GM10248 (cell line): ENCODE results near the gene TRAPPC5.

Source experiments
- CTCF ChIA-PET: fragments of 300-600 bp; sonication (Branson Sonifier 250); formaldehyde crosslinking; extraction: SDS; loops from one replicate; lab custom pipeline; 2021; ENCODE audit warnings: antibody characterized with exemption; lab: Yijun Ruan, JAX
- POLR2A ChIA-PET: fragments of 350-650 bp; sonication (Branson Sonifier 250); formaldehyde crosslinking; extraction: SDS; loops from one replicate; lab custom pipeline; 2020; ENCODE audit warnings: antibody characterized with exemption; lab: Yijun Ruan, JAX
- DNase-seq: peaks from one replicate; pipeline ENCODE4 v3.0.0; 2012; ENCODE audit errors: extremely low spot score
- TF ChIP-seq, protein P1 (sequence below): IDR thresholded peaks from 2 replicates; pipeline ENCODE4 v1.5.1; 2012; ENCODE audit warnings: mild to moderate bottlenecking, low read depth; ENCODE audit errors: extremely low read depth, missing control alignments, control extremely low read depth

TRAPPC5 gene

DNA sequence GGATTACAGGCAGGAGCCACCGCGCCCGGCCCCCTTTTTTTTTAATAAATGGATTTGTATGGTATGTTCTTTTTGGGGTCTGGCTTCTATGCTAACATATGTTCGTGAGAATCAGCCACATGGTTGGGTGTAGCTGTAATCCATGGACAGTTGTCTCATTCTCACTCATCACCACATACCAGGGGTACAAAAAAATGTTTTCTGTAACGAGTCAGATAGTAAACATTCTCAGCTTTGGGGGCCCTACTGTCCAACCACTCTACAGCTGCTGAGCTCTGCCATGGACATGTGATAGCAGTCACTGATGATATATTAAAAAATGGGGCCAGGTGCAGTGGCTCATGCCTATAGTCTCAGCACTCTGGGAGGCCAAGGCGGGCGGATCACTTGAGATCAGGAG lies 16.9 kb upstream of the TRAPPC5 start:
- no peak for DNase-seq
- ChIA-PET CTCF (interaction anchor here (0.8 to 5.0 kb wide), 7 partner anchors 11 to 136 kb away, joined by 3 to 24 read pairs (median 4); partner anchors contain the start of gene TRAPPC5), POLR2A (no interaction called here)
- TF ChIP-seq, protein P1, sequence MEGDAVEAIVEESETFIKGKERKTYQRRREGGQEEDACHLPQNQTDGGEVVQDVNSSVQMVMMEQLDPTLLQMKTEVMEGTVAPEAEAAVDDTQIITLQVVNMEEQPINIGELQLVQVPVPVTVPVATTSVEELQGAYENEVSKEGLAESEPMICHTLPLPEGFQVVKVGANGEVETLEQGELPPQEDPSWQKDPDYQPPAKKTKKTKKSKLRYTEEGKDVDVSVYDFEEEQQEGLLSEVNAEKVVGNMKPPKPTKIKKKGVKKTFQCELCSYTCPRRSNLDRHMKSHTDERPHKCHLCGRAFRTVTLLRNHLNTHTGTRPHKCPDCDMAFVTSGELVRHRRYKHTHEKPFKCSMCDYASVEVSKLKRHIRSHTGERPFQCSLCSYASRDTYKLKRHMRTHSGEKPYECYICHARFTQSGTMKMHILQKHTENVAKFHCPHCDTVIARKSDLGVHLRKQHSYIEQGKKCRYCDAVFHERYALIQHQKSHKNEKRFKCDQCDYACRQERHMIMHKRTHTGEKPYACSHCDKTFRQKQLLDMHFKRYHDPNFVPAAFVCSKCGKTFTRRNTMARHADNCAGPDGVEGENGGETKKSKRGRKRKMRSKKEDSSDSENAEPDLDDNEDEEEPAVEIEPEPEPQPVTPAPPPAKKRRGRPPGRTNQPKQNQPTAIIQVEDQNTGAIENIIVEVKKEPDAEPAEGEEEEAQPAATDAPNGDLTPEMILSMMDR, result no peak

- TF ChIP-seq, protein P1, result no peak
- POLR2A ChIA-PET, result no interaction called here
- DNase-seq, result no peak
- CTCF ChIA-PET, result interaction anchor here (1.2 to 5.0 kb wide), 3 partner anchors 13 to 17 kb away, joined by 3 to 24 read pairs (median 4); partner anchors contain the start of gene TRAPPC5
Observed at GRCh38 chr19:7665076-7665475, 15.6 kb upstream of the TRAPPC5 start.

GRCh38 chr19:7668842-7669241 lies 11.8 kb upstream of the TRAPPC5 start, which contains the start of gene RETN:
RETN (plus strand) TSS chr19:7669049; CDS start chr19:7669327, 278 bp downstream.
- POLR2A ChIA-PET, result interaction anchor here (0.5 to 0.8 kb wide), 2 partner anchors 10 to 15 kb away, joined by 3 read pairs; no protein-coding TSS in a partner anchor
- TF ChIP-seq, protein P1, result no peak
- DNase-seq, result no peak
- CTCF ChIA-PET, result interaction anchor here (1.1 to 2.9 kb wide), 3 partner anchors 12 to 130 kb away, joined by 3 to 20 read pairs (median 5); partner anchors contain the start of gene TRAPPC5

GRCh38 chr19:7669641-7670040 lies 11.0 kb upstream of the TRAPPC5 start:
- TF ChIP-seq, protein P1, result no peak
- ChIA-PET POLR2A (interaction anchor here (0.5 to 0.8 kb wide), 2 partner anchors 9 to 15 kb away, joined by 3 read pairs; no protein-coding TSS in a partner anchor), CTCF (interaction anchor here (1.1 to 3.2 kb wide), 5 partner anchors 8 to 129 kb away, joined by 3 to 20 read pairs (median 5); partner anchors contain the start of gene TRAPPC5)
- no peak for DNase-seq

DNA sequence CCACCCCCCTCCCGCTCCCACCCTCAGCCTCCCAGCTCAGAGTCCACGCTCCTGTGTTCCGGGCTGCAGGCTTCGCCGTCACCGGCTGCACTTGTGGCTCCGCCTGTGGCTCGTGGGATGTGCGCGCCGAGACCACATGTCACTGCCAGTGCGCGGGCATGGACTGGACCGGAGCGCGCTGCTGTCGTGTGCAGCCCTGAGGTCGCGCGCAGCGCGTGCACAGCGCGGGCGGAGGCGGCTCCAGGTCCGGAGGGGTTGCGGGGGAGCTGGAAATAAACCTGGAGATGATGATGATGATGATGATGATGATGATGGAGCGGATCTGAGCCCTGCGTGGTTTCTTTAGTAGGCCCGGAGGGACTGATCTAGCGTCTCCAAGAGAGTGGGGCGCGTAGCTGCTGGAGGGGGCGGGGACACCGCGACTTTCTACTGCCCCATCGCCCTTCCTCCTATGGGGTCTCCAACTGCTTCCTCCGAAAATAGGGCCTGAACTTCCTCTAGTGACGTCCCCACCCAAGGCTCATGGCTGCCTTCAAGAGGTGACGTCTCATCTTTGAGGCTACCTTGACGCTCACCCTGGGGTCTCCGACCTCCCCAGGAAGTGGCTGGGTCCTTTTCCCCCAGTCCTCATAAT lies 10.4 kb upstream of the TRAPPC5 start:
- CTCF ChIA-PET, result interaction anchor here (1.1 to 3.2 kb wide), 4 partner anchors 9 to 129 kb away, joined by 3 to 13 read pairs (median 4); partner anchors contain the start of gene TRAPPC5
- POLR2A ChIA-PET, result no interaction called here
- no peak for DNase-seq
- TF ChIP-seq, protein P1, result no peak

- TF ChIP-seq, protein P1, result no peak
- CTCF ChIA-PET, result interaction anchor here (1.2 to 3.2 kb wide), 2 partner anchors 10 to 18 kb away, joined by 3 to 13 read pairs; partner anchors contain the start of gene TRAPPC5
- POLR2A ChIA-PET, result interaction anchor here (0.6 kb wide), 1 partner anchor 227 kb away, joined by 3 read pairs; no protein-coding TSS in a partner anchor
- no peak for DNase-seq
Observed at GRCh38 chr19:7670790-7671189, 9.8 kb upstream of the TRAPPC5 start.
